Measurements from ENCODE around the gene OR8B4. TPM values are rescaled to one million over a fixed set of nuclear protein-coding genes. Genes with fewer than 3 reads are reported as not detected.
"Not testable (repeated sequence)": the region's sequence is repeated elsewhere in the genome, so short reads cannot be mapped to it uniquely, and the experiment has no call there.

Gene OR8B4
- total RNA-seq, 1 donor from 2014 or later, result not detected

DNA sequence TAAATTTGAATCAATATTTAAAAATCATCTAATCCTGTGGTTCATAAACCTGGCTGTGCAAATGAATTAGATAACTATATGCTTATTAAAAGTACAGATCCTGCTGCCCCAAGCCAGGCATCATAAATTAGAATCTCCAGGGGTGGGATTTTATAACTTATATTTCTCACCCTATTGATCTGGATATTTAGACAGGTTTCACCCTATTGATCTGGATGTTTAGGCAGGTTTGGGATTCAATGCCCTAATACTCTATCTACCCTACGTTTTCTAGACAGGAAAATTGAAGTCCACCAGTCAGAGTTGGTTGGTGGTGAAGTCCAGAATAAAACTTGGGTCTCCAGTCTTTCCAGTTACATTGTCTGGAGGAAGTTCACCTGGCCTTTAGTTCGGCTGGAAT, 18.2 kb upstream of the OR8B4 start:
- intact Hi-C loops (cut with micrococcal nuclease), result no loop called here
- H3K27ac Mint-ChIP-seq, result no peak overlapping the region

GRCh38 chr11:124442442-124442841, 17.8 kb upstream of the OR8B4 start:
- no peaks in the 10 kb centered on the region for H3K27me3 Mint-ChIP-seq (ENCODE audit: low read depth)
- no peak overlapping the region for H3K27ac Mint-ChIP-seq
- H3K4me1 Mint-ChIP-seq (ENCODE audit: low read depth), result no peaks in the 10 kb centered on the region
- no peak for DNase-seq (ENCODE audit: low spot score)
- H3K36me3 Mint-ChIP-seq (ENCODE audit: low read depth), result no peaks in the 10 kb centered on the region
- no peak overlapping the region for H3K4me3 Mint-ChIP-seq (ENCODE audit: low read depth)
- intact Hi-C loops (cut with micrococcal nuclease), result no loop called here
- no peaks in the 10 kb centered on the region for H3K9me3 Mint-ChIP-seq

More for the DNA sequence above, 18.2 kb upstream of the OR8B4 start:
- DNase-seq (ENCODE audit: low spot score), result no peak
- H3K4me3 Mint-ChIP-seq (ENCODE audit: low read depth), result no peak overlapping the region
- H3K4me1 Mint-ChIP-seq (ENCODE audit: low read depth), result no peaks in the 10 kb centered on the region
- no peaks in the 10 kb centered on the region for H3K9me3 Mint-ChIP-seq
- H3K27me3 Mint-ChIP-seq (ENCODE audit: low read depth), result no peaks in the 10 kb centered on the region
- H3K36me3 Mint-ChIP-seq (ENCODE audit: low read depth), result no peaks in the 10 kb centered on the region

DNA sequence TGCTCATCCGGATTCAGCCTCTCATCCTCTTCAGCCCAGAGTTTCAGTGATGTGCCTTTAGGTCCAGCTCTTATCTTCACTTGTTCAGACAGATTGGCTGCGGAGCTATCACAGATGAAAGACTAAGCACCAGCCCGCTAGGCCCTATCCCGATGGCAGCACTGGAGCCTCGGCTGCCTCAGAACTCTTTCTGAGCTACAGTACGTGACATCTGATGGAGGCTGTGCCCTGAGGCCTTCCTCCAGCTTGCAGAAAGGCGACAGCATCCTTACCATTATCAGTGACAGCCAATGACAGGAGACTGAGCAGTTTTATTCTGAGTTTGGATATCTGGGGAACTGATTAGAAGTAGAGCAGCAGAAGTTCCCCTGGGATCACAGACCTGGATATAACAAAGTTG, 16.8 kb upstream of the OR8B4 start:
- intact Hi-C loops (cut with micrococcal nuclease), result no loop called here
- no peak for DNase-seq (ENCODE audit: low spot score)
- Mint-ChIP-seq H3K4me3 (ENCODE audit: low read depth) (no peak overlapping the region), H3K4me1 (ENCODE audit: low read depth) (no peaks in the 10 kb centered on the region), H3K27me3 (ENCODE audit: low read depth) (no peaks in the 10 kb centered on the region), H3K27ac (no peak overlapping the region), H3K36me3 (ENCODE audit: low read depth) (no peaks in the 10 kb centered on the region), H3K9me3 (no peaks in the 10 kb centered on the region)

- intact Hi-C loops (cut with micrococcal nuclease), result no loop called here
- Mint-ChIP-seq H3K27ac (no peak overlapping the region), H3K4me3 (ENCODE audit: low read depth) (no peak overlapping the region), H3K9me3 (no peaks in the 10 kb centered on the region), H3K36me3 (ENCODE audit: low read depth) (no peaks in the 10 kb centered on the region), H3K27me3 (ENCODE audit: low read depth) (no peaks in the 10 kb centered on the region), H3K4me1 (ENCODE audit: low read depth) (no peaks in the 10 kb centered on the region)
- DNase-seq (ENCODE audit: low spot score), result no peak
These were observed 16.4 kb upstream of the OR8B4 start for GRCh38 chr11:124441081-124441480.

DNA sequence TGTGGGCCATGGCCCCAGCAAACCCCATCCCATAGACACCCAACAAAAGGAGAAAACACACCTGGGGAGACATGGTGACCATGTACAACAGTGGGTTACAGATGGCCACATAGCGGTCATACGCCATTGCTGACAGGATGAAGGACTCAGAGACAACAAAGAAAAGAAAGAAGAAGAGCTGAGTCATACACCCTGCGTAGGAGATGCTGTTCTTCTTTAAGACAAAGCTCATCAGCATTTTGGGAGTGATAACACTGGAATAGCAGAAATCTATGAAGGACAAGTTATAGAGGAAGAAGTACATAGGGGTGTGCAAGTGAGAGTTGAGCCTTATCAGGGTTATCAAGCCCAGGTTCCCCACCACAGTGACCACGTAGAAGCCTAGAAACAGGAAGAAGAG, 15.9 kb upstream of the OR8B4 start:
- Mint-ChIP-seq H3K4me3 (ENCODE audit: low read depth) (no peak overlapping the region), H3K9me3 (no peaks in the 10 kb centered on the region), H3K4me1 (ENCODE audit: low read depth) (no peaks in the 10 kb centered on the region), H3K27ac (no peak overlapping the region), H3K36me3 (ENCODE audit: low read depth) (no peaks in the 10 kb centered on the region), H3K27me3 (ENCODE audit: low read depth) (no peaks in the 10 kb centered on the region)
- no peak for DNase-seq (ENCODE audit: low spot score)
- intact Hi-C loops (cut with micrococcal nuclease), result no loop called here

DNA sequence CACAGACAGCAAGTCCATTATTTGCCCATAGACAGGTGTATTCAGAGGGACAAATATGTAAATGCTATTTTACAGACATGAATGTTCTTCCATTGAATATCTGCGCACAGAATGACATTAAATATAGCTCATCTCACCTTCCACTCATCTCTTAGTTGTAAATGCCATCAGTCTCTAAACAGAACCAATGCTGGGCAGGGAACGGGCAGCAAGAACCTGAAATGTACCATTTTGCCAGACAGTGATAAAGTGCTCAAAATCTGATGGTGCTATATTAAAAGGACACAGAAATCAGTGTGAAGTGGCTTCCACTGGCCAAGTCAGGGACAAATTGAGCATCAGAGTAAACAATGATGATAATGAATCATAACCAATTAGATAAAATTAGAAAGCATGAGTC, 10.0 kb upstream of the OR8B4 start:
- no peak overlapping the region for H3K27ac Mint-ChIP-seq
- no peak overlapping the region for H3K4me3 Mint-ChIP-seq (ENCODE audit: low read depth)
- no peak for DNase-seq (ENCODE audit: low spot score)
- no peaks in the 10 kb centered on the region for H3K4me1 Mint-ChIP-seq (ENCODE audit: low read depth)
- intact Hi-C loops (cut with micrococcal nuclease), result no loop called here
- H3K27me3 Mint-ChIP-seq (ENCODE audit: low read depth), result no peaks in the 10 kb centered on the region
- H3K9me3 Mint-ChIP-seq, result no peaks in the 10 kb centered on the region
- no peaks in the 10 kb centered on the region for H3K36me3 Mint-ChIP-seq (ENCODE audit: low read depth)

DNA sequence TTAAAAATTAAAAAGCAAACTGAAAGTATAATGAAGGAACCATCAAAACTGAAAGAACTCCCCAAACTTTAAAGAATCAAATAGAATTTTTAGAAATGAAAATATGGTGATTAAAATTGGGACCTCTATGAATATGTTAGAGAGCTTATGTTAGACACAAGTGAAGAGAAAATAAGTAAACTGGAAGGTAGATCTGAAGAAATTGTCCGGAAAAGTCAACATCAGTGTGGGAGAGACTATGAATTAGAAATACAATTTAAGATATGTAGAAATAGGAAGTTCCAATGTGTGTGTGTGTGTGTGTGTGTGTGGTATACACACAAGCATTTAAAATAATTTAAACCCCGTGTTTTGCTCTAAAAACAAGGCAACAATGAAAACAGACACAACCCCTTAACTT, 4.9 kb upstream of the OR8B4 start:
- Mint-ChIP-seq H3K27me3 (ENCODE audit: low read depth) (no peaks in the 10 kb centered on the region), H3K4me1 (ENCODE audit: low read depth) (no peaks in the 10 kb centered on the region), H3K9me3 (no peaks in the 10 kb centered on the region), H3K36me3 (ENCODE audit: low read depth) (no peaks in the 10 kb centered on the region), H3K27ac (no peak overlapping the region), H3K4me3 (ENCODE audit: low read depth) (no peak overlapping the region)
- no peak for DNase-seq (ENCODE audit: low spot score)
- intact Hi-C loops (cut with micrococcal nuclease), result no loop called here

- no peaks in the 10 kb centered on the region for H3K4me1 Mint-ChIP-seq (ENCODE audit: low read depth)
- peaks cover 10% of the 10 kb centered on the region for H3K27me3 Mint-ChIP-seq (ENCODE audit: low read depth)
- no peak for DNase-seq (ENCODE audit: low spot score)
- H3K4me3 Mint-ChIP-seq (ENCODE audit: low read depth), result no peak overlapping the region
- no peaks in the 10 kb centered on the region for H3K36me3 Mint-ChIP-seq (ENCODE audit: low read depth)
- H3K27ac Mint-ChIP-seq, result no peak overlapping the region
- intact Hi-C loops (cut with micrococcal nuclease), result no loop called here
- H3K9me3 Mint-ChIP-seq, result no peaks in the 10 kb centered on the region
These were observed 3.6 kb downstream of the OR8B4 start for GRCh38 chr11:124421043-124421442.

DNA sequence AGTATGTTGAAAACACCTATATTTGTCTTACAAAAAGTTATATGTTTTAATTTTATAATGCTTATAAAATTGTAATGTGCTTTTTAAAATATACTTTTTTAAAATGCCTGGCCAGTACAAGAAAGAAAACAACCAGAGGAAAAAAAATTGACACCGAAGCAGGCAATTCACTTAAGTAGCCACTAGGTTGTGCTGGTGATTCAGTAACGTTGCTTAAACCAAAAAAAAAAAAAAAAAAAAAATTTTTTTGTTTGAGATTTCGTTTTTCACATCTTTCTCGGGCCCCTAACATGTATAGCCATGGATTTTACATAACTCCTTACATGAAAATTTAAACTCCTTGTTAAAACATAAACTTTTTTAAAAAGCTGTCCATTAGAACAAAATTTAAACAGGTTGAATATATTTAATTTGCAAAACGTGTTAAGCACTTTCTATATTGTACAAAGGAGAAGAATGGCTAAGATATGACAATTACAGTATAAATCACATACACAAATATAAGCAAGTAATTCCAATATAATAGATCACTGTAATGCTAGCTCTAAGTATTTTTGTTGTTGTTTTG, 9.2 kb downstream of the OR8B4 start:
- DNase-seq (ENCODE audit: low spot score), result no peak
- Mint-ChIP-seq H3K4me3 (ENCODE audit: low read depth) (no peak overlapping the region), H3K27me3 (ENCODE audit: low read depth) (peaks cover 14% of the 10 kb centered on the region), H3K4me1 (ENCODE audit: low read depth) (no peaks in the 10 kb centered on the region), H3K9me3 (no peaks in the 10 kb centered on the region), H3K36me3 (ENCODE audit: low read depth) (no peaks in the 10 kb centered on the region), H3K27ac (no peak overlapping the region)
- intact Hi-C loops (cut with micrococcal nuclease), result loop anchor here (5.0 kb wide), 1 partner anchor 422 kb away; no protein-coding TSS in a partner anchor

- Mint-ChIP-seq H3K27me3 (ENCODE audit: low read depth) (peaks cover 17% of the 10 kb centered on the region), H3K4me3 (ENCODE audit: low read depth) (no peak overlapping the region), H3K27ac (no peak overlapping the region), H3K9me3 (no peaks in the 10 kb centered on the region), H3K36me3 (ENCODE audit: low read depth) (no peaks in the 10 kb centered on the region), H3K4me1 (ENCODE audit: low read depth) (no peaks in the 10 kb centered on the region)
- intact Hi-C loops (cut with micrococcal nuclease), result no loop called here
- DNase-seq (ENCODE audit: low spot score), result no peak
These were observed 14.8 kb downstream of the OR8B4 start for GRCh38 chr11:124409906-124410305.

- peaks cover 16% of the 10 kb centered on the region for H3K27me3 Mint-ChIP-seq (ENCODE audit: low read depth)
- intact Hi-C loops (cut with micrococcal nuclease), result no loop called here
- H3K4me3 Mint-ChIP-seq (ENCODE audit: low read depth), result no peak overlapping the region
- H3K4me1 Mint-ChIP-seq (ENCODE audit: low read depth), result peaks cover 2% of the 10 kb centered on the region
- H3K27ac Mint-ChIP-seq, result no peak overlapping the region
- H3K9me3 Mint-ChIP-seq, result no peaks in the 10 kb centered on the region
- no peak for DNase-seq (ENCODE audit: low spot score)
- no peaks in the 10 kb centered on the region for H3K36me3 Mint-ChIP-seq (ENCODE audit: low read depth)
These were observed 19.1 kb downstream of the OR8B4 start for GRCh38 chr11:124405581-124405980.

- peaks cover 10% of the 10 kb centered on the region for H3K27me3 Mint-ChIP-seq (ENCODE audit: low read depth)
- intact Hi-C loops (cut with micrococcal nuclease); H3K9me3 Mint-ChIP-seq; H3K27ac Mint-ChIP-seq; H3K36me3 Mint-ChIP-seq (ENCODE audit: low read depth); H3K4me1 Mint-ChIP-seq (ENCODE audit: low read depth); H3K4me3 Mint-ChIP-seq (ENCODE audit: low read depth); DNase-seq (ENCODE audit: low spot score): not testable (repeated sequence)
These were observed 21.5 kb downstream of the OR8B4 start for GRCh38 chr11:124403186-124403585.

DNA sequence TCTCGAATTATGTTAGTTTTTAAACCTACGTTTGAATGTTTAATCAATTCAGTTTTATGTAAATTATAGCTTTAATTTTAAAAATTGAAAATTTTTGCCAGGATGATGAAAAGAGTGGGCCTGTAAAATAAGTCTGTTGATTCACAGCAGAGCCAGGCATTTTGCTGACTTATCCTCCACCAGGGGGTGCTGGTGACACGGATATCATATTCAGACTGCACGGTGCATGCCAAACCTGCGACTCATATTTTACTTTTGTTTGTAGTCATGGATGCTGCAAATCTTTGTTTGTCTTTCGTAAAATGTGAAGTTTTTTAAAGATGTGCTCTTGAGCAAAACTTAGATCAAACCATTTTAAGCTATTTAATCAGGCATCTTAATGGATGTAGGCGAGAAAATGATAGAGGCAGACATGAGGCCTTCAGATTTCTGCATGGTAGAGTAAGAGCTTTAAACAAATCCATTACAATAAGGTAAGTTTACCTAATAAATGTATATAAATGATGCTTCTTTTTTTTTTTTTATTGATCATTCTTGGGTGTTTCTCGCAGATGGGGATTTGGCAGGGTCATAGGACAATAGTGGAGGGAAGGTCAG, 22.2 kb downstream of the OR8B4 start:
- intact Hi-C loops (cut with micrococcal nuclease), result loop anchor here (1.0 kb wide), 1 partner anchor 184 kb away; no protein-coding TSS in a partner anchor

More for the DNA sequence above, 22.2 kb downstream of the OR8B4 start:
- H3K9me3 Mint-ChIP-seq, result no peaks in the 10 kb centered on the region
- H3K36me3 Mint-ChIP-seq (ENCODE audit: low read depth), result no peaks in the 10 kb centered on the region
- peaks cover 2% of the 10 kb centered on the region for H3K4me1 Mint-ChIP-seq (ENCODE audit: low read depth)
- peak; percentile 32 for DNase-seq (ENCODE audit: low spot score)
- no peak overlapping the region for H3K27ac Mint-ChIP-seq
- H3K27me3 Mint-ChIP-seq (ENCODE audit: low read depth), result peaks cover 9% of the 10 kb centered on the region
- no peak overlapping the region for H3K4me3 Mint-ChIP-seq (ENCODE audit: low read depth)
